ENCODE results near the gene CAPN9.

DNA sequence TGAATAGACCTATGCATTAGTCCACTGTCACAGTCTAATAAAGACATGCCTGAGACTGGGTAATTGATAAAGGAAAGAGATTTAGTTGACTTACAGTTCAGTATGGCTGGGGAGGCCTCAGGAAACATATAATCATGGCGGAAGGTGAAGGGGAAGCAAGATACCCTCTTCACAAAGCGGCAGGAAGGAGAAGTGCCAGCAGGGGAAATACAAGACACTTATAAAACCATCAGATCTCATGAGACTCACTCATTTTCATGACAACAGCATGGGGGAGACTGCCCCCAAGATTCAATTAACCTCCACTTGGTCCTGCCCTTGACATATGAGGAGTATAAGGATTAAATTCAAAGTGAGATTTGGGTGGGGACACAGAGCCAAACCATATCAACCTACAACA is 59.4 kb downstream of the CAPN9 start:
- TF ChIP-seq, protein P1, sequence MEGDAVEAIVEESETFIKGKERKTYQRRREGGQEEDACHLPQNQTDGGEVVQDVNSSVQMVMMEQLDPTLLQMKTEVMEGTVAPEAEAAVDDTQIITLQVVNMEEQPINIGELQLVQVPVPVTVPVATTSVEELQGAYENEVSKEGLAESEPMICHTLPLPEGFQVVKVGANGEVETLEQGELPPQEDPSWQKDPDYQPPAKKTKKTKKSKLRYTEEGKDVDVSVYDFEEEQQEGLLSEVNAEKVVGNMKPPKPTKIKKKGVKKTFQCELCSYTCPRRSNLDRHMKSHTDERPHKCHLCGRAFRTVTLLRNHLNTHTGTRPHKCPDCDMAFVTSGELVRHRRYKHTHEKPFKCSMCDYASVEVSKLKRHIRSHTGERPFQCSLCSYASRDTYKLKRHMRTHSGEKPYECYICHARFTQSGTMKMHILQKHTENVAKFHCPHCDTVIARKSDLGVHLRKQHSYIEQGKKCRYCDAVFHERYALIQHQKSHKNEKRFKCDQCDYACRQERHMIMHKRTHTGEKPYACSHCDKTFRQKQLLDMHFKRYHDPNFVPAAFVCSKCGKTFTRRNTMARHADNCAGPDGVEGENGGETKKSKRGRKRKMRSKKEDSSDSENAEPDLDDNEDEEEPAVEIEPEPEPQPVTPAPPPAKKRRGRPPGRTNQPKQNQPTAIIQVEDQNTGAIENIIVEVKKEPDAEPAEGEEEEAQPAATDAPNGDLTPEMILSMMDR (IDR thresholded peaks at IDR 0.05; ENCODE audit: low read depth, low read length, poor library complexity, severe bottlenecking): no peak
- no peak for TF ChIP-seq EZH2phosphoT487 (IDR thresholded peaks at IDR 0.05; ENCODE audit: borderline replicate concordance, low read length)
